Peyer's patch (tissue), 4 donors: Measurements from ENCODE around the gene TRAPPC4. TPM values are rescaled to one million over a fixed set of nuclear protein-coding genes. Genes with fewer than 3 reads are reported as not detected.
A peak's percentile ranks its signal among the peaks of the same experiment; 100 is the strongest.

Experiments used
- DNase-seq, 3 donors: peaks; one replicate each; pipeline ENCODE4 v3.0.0-alpha.2; 2017 to 2019
- H3K27ac ChIP-seq, 4 donors: fragments of 200-600 bp; sonication (generic); one replicate each; pipeline ENCODE4 v1.5.1; 2016 to 2019
- H3K27me3 ChIP-seq, 2 donors: fragments of 200-600 bp; sonication (generic); one replicate each; pipeline ENCODE4 v1.5.1; 2019
- H3K36me3 ChIP-seq, 3 donors: fragments of 200-600 bp; sonication (generic); one replicate each; pipeline ENCODE4 v1.5.1; 2016 to 2019
- H3K4me1 ChIP-seq, 4 donors: fragments of 200-600 bp; sonication (generic); one replicate each; pipeline ENCODE4 v1.5.1; 2016 to 2019
- H3K4me3 ChIP-seq, 4 donors: fragments of 200-600 bp; sonication (generic); 1 replicate in 3 of 4; 2 replicates in 1 of 4; pipeline ENCODE4 v1.5.1; 2016 to 2019; ENCODE audit warnings: mild to moderate bottlenecking in 1 of 4
- H3K9me3 ChIP-seq, 4 donors: fragments of 200-600 bp; sonication (generic); one replicate each; pipeline ENCODE4 v1.5.1; 2016 to 2019; ENCODE audit warnings: mild to moderate bottlenecking in 1 of 4
- POLR2A ChIP-seq, 2 donors: fragments of 450-650 bp; IDR thresholded peaks; one replicate each; pipeline ENCODE4 v1.5.1; 2017; ENCODE audit warnings: antibody characterized with exemption in 2 of 2, mild to moderate bottlenecking in 2 of 2, moderate library complexity in 2 of 2
- total RNA-seq, 4 donors: library from RNA; depleted of rRNA; stranded (reverse); fragments of >200 nt; gene quantifications; one replicate each; pipeline ENCODE4 v1.1.0, GENCODE V29; 2016
- TF ChIP-seq, protein P1 (sequence below), 6 experiments: fragments of 450-650 bp in 4 of 6; fragments of 200-600 bp in 2 of 6; sonication (generic) in 1 of 6; IDR thresholded peaks; one replicate each; pipeline ENCODE4 v1.5.1; 2017 to 2019; ENCODE audit warnings: antibody characterized with exemption in 6 of 6, mild to moderate bottlenecking in 3 of 6, moderate library complexity in 1 of 6

The TRAPPC4 gene
- total RNA-seq, 4 donors from 2014 or later = 52.8 to 104 (median 77.8) TPM

- Histone ChIP-seq H3K36me3 (peaks cover 0 to 87% (median 0%) of the 10 kb centered on the region in 3 donors), H3K9me3 (no peaks in the 10 kb centered on the region), H3K4me3 (no peak overlapping the region), H3K27ac (no peak overlapping the region), H3K4me1 (peaks cover 0 to 15% (median 3%) of the 10 kb centered on the region in 4 donors), H3K27me3 (no peaks in the 10 kb centered on the region)
- no peak for DNase-seq
- TF ChIP-seq POLR2A (IDR thresholded peaks at IDR 0.05) = no peak
- TF ChIP-seq, protein P1, sequence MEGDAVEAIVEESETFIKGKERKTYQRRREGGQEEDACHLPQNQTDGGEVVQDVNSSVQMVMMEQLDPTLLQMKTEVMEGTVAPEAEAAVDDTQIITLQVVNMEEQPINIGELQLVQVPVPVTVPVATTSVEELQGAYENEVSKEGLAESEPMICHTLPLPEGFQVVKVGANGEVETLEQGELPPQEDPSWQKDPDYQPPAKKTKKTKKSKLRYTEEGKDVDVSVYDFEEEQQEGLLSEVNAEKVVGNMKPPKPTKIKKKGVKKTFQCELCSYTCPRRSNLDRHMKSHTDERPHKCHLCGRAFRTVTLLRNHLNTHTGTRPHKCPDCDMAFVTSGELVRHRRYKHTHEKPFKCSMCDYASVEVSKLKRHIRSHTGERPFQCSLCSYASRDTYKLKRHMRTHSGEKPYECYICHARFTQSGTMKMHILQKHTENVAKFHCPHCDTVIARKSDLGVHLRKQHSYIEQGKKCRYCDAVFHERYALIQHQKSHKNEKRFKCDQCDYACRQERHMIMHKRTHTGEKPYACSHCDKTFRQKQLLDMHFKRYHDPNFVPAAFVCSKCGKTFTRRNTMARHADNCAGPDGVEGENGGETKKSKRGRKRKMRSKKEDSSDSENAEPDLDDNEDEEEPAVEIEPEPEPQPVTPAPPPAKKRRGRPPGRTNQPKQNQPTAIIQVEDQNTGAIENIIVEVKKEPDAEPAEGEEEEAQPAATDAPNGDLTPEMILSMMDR (IDR thresholded peaks at IDR 0.05) = no peak
Observed at GRCh38 chr11:119051440-119052162, 33.0 kb downstream of the TRAPPC4 start.

DNA sequence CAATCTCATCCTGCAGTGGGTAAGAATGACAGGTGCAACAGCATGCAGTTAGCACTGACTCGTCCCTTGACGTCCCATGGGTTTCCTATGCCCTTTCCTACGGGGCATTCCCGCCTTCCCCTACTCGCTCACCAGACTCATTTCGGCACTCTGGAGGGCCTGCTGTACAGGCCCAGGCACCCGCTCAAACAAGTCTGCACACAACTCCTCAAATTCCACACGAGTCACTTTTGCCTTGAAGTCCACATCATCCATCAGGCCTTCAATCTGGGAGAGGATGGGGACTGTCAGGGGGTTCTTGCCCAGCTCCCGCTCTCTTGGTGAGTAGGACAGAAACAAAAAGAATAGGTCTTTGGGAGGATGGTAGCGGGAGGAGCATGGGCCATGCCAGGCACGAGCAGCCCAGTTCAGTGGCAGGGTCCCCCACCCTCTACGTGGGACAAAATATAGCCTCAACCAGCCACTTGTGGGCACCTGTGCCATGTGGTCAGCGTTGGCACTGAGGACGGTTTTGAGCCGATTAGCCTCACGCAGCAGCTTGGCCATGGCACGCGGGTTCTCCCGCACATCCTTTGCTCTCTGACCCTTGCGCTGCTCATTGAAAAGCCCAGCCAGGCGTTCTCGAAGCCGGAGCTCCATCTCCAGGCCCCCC is 33.7 kb downstream of the TRAPPC4 start:
- Histone ChIP-seq H3K27ac (no peak overlapping the region), H3K36me3 (peaks cover 0 to 80% (median 0%) of the 10 kb centered on the region in 3 donors), H3K4me1 (peaks cover 0 to 15% (median 3%) of the 10 kb centered on the region in 4 donors), H3K27me3 (no peaks in the 10 kb centered on the region), H3K4me3 (no peak overlapping the region), H3K9me3 (no peaks in the 10 kb centered on the region)
- no peak for DNase-seq
- no peak for TF ChIP-seq POLR2A (IDR thresholded peaks at IDR 0.05)
- TF ChIP-seq, protein P1 (IDR thresholded peaks at IDR 0.05) = no peak

DNA sequence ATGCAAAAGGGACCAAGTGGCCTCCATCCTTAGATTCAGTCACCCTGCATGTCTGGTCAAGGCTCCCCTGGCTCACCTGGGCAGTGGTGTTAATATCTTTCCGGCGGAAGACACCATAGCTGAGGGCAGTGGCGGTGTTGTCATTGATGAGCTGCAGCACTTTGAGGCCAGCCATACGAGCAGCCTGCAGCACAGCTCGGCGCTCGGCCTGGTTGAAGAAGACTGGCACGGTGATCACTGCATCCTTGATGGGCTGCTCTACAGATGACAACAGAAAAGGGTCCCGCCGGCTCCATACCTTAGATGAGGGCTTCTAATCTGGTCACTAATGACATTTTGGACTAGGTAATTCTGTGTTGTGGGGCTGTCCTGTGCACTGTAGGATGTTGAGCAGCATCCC is 35.9 kb downstream of the TRAPPC4 start:
- H3K4me3 ChIP-seq = no peak overlapping the region
- H3K4me1 ChIP-seq = peaks cover 0 to 23% (median 9%) of the 10 kb centered on the region in 4 donors
- DNase-seq = no peak
- no peaks in the 10 kb centered on the region for H3K9me3 ChIP-seq
- H3K27me3 ChIP-seq = no peaks in the 10 kb centered on the region
- peaks cover 0 to 59% (median 0%) of the 10 kb centered on the region in 3 donors for H3K36me3 ChIP-seq
- TF ChIP-seq POLR2A (IDR thresholded peaks at IDR 0.05) = no peak
- TF ChIP-seq, protein P1 (IDR thresholded peaks at IDR 0.05) = no peak
- no peak overlapping the region for H3K27ac ChIP-seq

DNA sequence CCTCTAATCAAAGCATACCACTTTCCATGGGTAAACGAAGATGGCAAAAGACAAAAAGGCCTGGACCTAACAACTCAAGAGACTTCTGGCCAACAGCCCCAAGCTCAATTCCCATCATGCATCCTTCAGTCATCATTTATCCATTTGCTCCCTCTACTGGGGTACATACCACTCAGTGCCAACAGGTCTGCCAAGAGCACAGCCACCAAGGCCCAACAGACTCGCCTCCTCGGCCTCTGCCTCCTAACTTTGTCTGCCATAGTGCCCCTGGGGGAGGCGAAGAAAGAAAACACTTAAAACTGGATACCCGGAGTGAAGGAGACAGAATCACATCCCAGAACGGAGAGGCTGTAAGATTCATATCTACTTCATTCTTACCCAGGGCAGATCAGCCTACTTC is 37.3 kb downstream of the TRAPPC4 start:
- no peaks in the 10 kb centered on the region for H3K9me3 ChIP-seq
- peak overlapping the region in 3 of 4 donors; percentile 87 to 94 (median 90) for H3K27ac ChIP-seq
- peaks cover 0 to 46% (median 0%) of the 10 kb centered on the region in 3 donors for H3K36me3 ChIP-seq
- H3K4me1 ChIP-seq = peaks cover 0 to 23% (median 9%) of the 10 kb centered on the region in 4 donors
- peak overlapping the region; percentile 80 to 100 (median 98) for H3K4me3 ChIP-seq
- no peak for DNase-seq
- TF ChIP-seq, protein P1 (IDR thresholded peaks at IDR 0.05) = no peak
- no peak for TF ChIP-seq POLR2A (IDR thresholded peaks at IDR 0.05)
- no peaks in the 10 kb centered on the region for H3K27me3 ChIP-seq

DNA sequence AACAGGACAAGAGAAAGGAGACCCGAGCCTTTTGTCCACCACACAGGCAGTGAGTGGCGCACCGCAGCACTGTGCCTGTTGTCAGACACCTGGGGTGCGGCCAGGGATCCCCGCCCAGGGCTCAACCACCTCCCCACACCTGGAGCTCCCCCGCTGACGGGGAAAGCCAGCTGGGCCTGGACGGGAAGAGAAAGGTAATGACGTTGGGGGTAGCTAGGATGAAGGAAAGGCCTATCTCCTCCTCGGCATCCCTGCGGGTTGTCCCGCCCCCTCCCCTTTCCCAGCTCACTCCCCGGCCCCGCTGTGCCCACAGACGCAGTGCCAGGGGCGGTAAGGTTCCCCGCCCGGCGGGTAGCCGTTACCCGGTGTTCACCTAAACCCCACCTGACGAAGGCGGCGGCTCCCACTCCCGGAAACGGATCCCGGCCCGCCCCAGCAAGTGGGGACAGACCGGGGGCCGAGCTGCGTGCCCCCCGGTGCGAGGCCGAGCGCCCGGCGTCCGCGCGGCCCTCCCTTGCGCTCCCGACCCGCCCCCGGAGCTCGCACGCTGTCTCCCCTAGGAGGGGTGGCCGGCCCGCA is 37.9 kb downstream of the TRAPPC4 start:
- Histone ChIP-seq H3K27me3 (no peaks in the 10 kb centered on the region), H3K4me3 (peak overlapping the region; percentile 80 to 100 (median 98)), H3K36me3 (peaks cover 0 to 40% (median 0%) of the 10 kb centered on the region in 3 donors), H3K4me1 (peaks cover 0 to 23% (median 9%) of the 10 kb centered on the region in 4 donors), H3K27ac (peak overlapping the region; percentile 87 to 94 (median 92)), H3K9me3 (no peaks in the 10 kb centered on the region)
- peak; percentile 46 to 74 (median 72) for DNase-seq
- TF ChIP-seq POLR2A (IDR thresholded peaks at IDR 0.05) = no peak
- TF ChIP-seq, protein P1 (IDR thresholded peaks at IDR 0.05) = peak in 1 of 6 experiments; percentile 9
